Astrocyte of the cerebellum (primary cell): ENCODE data around the gene ANKMY2.

ENCODE experiments used
- DNase-seq: peaks from one replicate; pipeline ENCODE4 v3.0.0-alpha.2; 2011; ENCODE audit warnings: low read depth
- H3K4me3 ChIP-seq: 2 replicates; pipeline ENCODE4 v1.5.1; 2011; ENCODE audit warnings: mild to moderate bottlenecking, low read depth, low read length, moderate library complexity
- in situ Hi-C: cut with HindIII; loops from 2 replicates; pipeline ENCODE4 v1.10.0; 2017; ENCODE audit warnings: low sequenced_read_pairs
- TF ChIP-seq, protein P1 (sequence below): IDR thresholded peaks from 2 replicates; pipeline ENCODE4 v1.5.1; 2012; ENCODE audit warnings: low read length, low read depth, moderate library complexity, mild to moderate bottlenecking; ENCODE audit errors: missing control alignments

Gene ANKMY2

GRCh38 chr7:16594676-16595075, 50.9 kb downstream of the ANKMY2 start:
- TF ChIP-seq, protein P1, sequence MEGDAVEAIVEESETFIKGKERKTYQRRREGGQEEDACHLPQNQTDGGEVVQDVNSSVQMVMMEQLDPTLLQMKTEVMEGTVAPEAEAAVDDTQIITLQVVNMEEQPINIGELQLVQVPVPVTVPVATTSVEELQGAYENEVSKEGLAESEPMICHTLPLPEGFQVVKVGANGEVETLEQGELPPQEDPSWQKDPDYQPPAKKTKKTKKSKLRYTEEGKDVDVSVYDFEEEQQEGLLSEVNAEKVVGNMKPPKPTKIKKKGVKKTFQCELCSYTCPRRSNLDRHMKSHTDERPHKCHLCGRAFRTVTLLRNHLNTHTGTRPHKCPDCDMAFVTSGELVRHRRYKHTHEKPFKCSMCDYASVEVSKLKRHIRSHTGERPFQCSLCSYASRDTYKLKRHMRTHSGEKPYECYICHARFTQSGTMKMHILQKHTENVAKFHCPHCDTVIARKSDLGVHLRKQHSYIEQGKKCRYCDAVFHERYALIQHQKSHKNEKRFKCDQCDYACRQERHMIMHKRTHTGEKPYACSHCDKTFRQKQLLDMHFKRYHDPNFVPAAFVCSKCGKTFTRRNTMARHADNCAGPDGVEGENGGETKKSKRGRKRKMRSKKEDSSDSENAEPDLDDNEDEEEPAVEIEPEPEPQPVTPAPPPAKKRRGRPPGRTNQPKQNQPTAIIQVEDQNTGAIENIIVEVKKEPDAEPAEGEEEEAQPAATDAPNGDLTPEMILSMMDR, result no peak
- DNase-seq, result no peak
- in situ Hi-C loops, result no loop called here

DNA sequence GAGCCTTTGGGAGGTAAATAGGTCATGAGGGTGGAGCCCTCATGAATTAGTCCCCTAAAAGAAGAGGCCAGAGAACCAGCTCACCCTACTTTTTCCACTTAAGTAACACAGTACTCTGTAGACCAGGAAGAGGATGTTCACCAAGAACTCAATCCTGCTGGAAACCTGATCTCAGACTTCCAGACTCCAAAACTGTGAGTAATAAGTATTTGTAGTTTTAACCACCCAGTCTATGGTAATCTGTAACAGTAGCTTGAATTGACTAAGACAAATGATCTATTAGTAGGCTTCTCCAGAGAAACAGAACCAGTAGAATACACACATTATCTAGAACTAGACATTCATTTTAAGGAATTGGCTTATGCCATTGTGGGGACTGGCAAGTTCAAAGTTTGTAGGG, 51.5 kb downstream of the ANKMY2 start:
- TF ChIP-seq, protein P1, result no peak
- no peak for DNase-seq
- in situ Hi-C loops, result no loop called here

More at GRCh38 chr7:16594676-16595075, 50.9 kb downstream of the ANKMY2 start:
- H3K4me3 ChIP-seq, result no peak overlapping the region

DNA sequence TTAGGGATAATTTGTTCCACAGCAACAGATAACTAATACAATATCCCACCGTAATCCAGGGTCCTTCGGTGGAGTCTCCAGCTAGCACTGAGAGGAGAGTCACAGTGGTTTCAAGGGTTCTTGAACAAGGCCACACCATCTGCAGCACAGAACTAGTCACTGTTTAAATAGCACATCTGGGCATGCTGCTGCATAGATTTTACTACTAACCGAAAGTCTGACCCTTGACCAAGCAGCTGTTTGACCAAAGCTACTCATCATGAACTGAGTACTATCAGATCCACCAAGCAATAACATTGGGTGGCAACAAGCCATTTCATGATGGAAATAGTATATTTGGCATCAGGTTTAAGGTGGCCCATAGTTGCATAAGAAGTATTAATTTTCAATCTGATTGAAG, 53.2 kb downstream of the ANKMY2 start:
- no peak for DNase-seq
- TF ChIP-seq, protein P1, result no peak
- no peak overlapping the region for H3K4me3 ChIP-seq
- in situ Hi-C loops, result no loop called here

More for the DNA sequence above, 51.5 kb downstream of the ANKMY2 start:
- no peak overlapping the region for H3K4me3 ChIP-seq

GRCh38 chr7:16590424-16590823, 55.1 kb downstream of the ANKMY2 start:
- DNase-seq, result no peak
- TF ChIP-seq, protein P1, result no peak
- in situ Hi-C loops, result no loop called here
- no peak overlapping the region for H3K4me3 ChIP-seq

DNA sequence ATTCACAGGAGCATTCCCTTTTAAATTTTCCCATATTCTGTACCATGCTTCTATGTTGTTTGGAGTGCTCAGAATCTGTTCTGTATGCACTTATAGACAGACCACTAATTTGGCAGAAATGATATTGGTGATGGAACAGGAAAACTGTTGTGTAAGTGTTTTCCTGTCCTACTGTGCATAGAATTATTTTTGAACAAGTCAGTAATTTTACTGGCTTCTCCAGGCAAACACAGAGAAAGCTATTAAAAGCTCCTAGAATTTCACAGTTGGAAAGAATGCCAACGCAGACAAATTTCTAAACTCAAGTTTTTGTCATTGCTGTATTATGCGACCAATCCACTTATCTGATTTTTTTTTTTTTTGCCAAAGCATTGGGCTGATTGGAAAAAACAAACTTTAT, 55.7 kb downstream of the ANKMY2 start:
- in situ Hi-C loops, result no loop called here
- DNase-seq, result no peak
- H3K4me3 ChIP-seq, result no peak overlapping the region
- TF ChIP-seq, protein P1, result no peak

- TF ChIP-seq, protein P1, result no peak
- H3K4me3 ChIP-seq, result no peak overlapping the region
- no peak for DNase-seq
- in situ Hi-C loops, result no loop called here
These were observed 57.8 kb downstream of the ANKMY2 start for GRCh38 chr7:16587790-16588189.

DNA sequence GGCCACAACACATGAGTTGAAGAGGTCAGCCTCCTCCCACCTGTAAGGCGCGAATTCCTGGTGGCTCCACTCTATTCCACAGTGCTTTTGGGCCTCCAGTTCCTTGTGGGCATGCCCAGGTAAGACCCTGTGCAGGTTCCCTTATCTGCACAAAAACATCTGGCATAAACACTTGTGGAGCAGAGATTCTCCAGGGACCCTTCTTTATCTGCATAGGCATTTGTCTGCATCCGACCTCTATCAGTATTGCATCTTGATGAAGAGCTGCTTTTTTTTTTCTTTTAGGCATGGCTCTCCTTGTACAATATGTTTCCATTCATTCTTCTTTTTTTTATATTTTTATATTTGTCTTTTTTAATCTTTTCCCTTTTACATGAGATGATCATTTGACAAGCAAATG, 58.4 kb downstream of the ANKMY2 start:
- H3K4me3 ChIP-seq, result no peak overlapping the region
- in situ Hi-C loops, result no loop called here
- TF ChIP-seq, protein P1, result no peak
- DNase-seq, result no peak
